ENCODE measurements around the gene LAPTM5. TPM values are rescaled to one million over a fixed set of nuclear protein-coding genes. Genes with fewer than 3 reads are reported as not detected.
"Not testable (repeated sequence)": the region's sequence is repeated elsewhere in the genome, so short reads cannot be mapped to it uniquely, and the experiment has no call there.

The LAPTM5 gene
- total RNA-seq, 1 donor from 2014 or later, result 31.5 TPM

GRCh38 chr1:30776097-30777059 lies 18.8 kb upstream of the LAPTM5 start:
- intact Hi-C loops (cut with DNase I), result no loop called here
- ATAC-seq, result no peak

GRCh38 chr1:30775433-30775975 lies 17.9 kb upstream of the LAPTM5 start:
- no peak for ATAC-seq
- intact Hi-C loops (cut with DNase I), result no loop called here
- no peak for DNase-seq (ENCODE audit: missing footprints)

More at GRCh38 chr1:30776097-30777059, 18.8 kb upstream of the LAPTM5 start:
- no peak for DNase-seq (ENCODE audit: missing footprints)

GRCh38 chr1:30774550-30775432 lies 17.2 kb upstream of the LAPTM5 start:
- no peak for ATAC-seq

GRCh38 chr1:30773722-30774358 lies 16.3 kb upstream of the LAPTM5 start:
- ATAC-seq (no peak), DNase-seq (ENCODE audit: missing footprints) (no peak)
- intact Hi-C loops (cut with DNase I), result no loop called here

More at GRCh38 chr1:30774550-30775432, 17.2 kb upstream of the LAPTM5 start:
- DNase-seq (ENCODE audit: missing footprints), result no peak
- intact Hi-C loops (cut with DNase I), result no loop called here

GRCh38 chr1:30771005-30771404 lies 13.4 kb upstream of the LAPTM5 start:
- intact Hi-C loops (cut with DNase I), result no loop called here
- DNase-seq (ENCODE audit: missing footprints), result no peak
- ATAC-seq, result no peak

- intact Hi-C loops (cut with DNase I), result no loop called here
- no peak for ATAC-seq
Measured at GRCh38 chr1:30770150-30770549, 12.6 kb upstream of the LAPTM5 start.

GRCh38 chr1:30768830-30769718 lies 11.5 kb upstream of the LAPTM5 start:
- no peak for ATAC-seq

More at GRCh38 chr1:30770150-30770549, 12.6 kb upstream of the LAPTM5 start:
- no peak for DNase-seq (ENCODE audit: missing footprints)

GRCh38 chr1:30768159-30768829 lies 10.7 kb upstream of the LAPTM5 start:
- ATAC-seq, result no peak
- intact Hi-C loops (cut with DNase I), result no loop called here
- no peak for DNase-seq (ENCODE audit: missing footprints)

More at GRCh38 chr1:30768830-30769718, 11.5 kb upstream of the LAPTM5 start:
- intact Hi-C loops (cut with DNase I), result no loop called here
- no peak for DNase-seq (ENCODE audit: missing footprints)

- ATAC-seq; DNase-seq (ENCODE audit: missing footprints); intact Hi-C loops (cut with DNase I): not testable (repeated sequence)
Measured at GRCh38 chr1:30766948-30767347, 9.4 kb upstream of the LAPTM5 start.

GRCh38 chr1:30765556-30766434 lies 8.2 kb upstream of the LAPTM5 start:
- DNase-seq (ENCODE audit: missing footprints), result no peak
- ATAC-seq, result no peak
- intact Hi-C loops (cut with DNase I), result no loop called here

GRCh38 chr1:30764939-30765555 lies 7.5 kb upstream of the LAPTM5 start:
- intact Hi-C loops (cut with DNase I), result no loop called here
- no peak for ATAC-seq
- no peak for DNase-seq (ENCODE audit: missing footprints)

GRCh38 chr1:30764396-30764795 lies 6.8 kb upstream of the LAPTM5 start:
- DNase-seq (ENCODE audit: missing footprints), result no peak
- ATAC-seq, result no peak
- intact Hi-C loops (cut with DNase I), result no loop called here

- DNase-seq (ENCODE audit: missing footprints) (no peak), ATAC-seq (no peak)
- intact Hi-C loops (cut with DNase I), result no loop called here
Measured at GRCh38 chr1:30763651-30764248, 6.2 kb upstream of the LAPTM5 start.

GRCh38 chr1:30762930-30763650 lies 5.5 kb upstream of the LAPTM5 start:
- ATAC-seq (no peak), DNase-seq (ENCODE audit: missing footprints) (no peak)
- intact Hi-C loops (cut with DNase I), result no loop called here

Data from Right ventricle myocardium inferior (tissue), 1 donor.